Esophagus (tissue), 2 donors: ENCODE results near the gene IFT172. TPM values are rescaled to one million over a fixed set of nuclear protein-coding genes. Genes with fewer than 3 reads are reported as not detected.

Source experiments
- polyA plus RNA-seq, 2 donors: library from polyadenylated mRNA; stranded (reverse); fragments of 200-250 nt; gene quantifications; one replicate each; pipeline ENCODE4 v1.2.3, GENCODE V29; 2013
- donor health status: healthy with polysubstance abuse.
- donor health status: Bipolar disorder and iron deficiency.

IFT172 gene
- polyA plus RNA-seq, 2 donors = 12.8 to 27.5 TPM

Other genes with a start within 250 kb of the IFT172 start
- gene SLC30A3, start 226.7 kb downstream of the IFT172 start, polyA plus RNA-seq = under 1 TPM; 0.08 to 0.09 TPM
- under 1 TPM; 0.05 to 0.14 TPM for gene DNAJC5G, start 214.3 kb downstream of the IFT172 start, polyA plus RNA-seq
- under 1 TPM; 0.05 to 0.18 TPM for gene TRIM54, start 207.3 kb downstream of the IFT172 start, polyA plus RNA-seq
- gene UCN, start 181.3 kb downstream of the IFT172 start, polyA plus RNA-seq = 1 to 10 TPM in 1 of 2 donors, under 1 TPM in 1; 0.41 to 1.1 TPM
- 10 to 100 TPM; 44.9 to 71.2 TPM for gene MPV17, start 166.6 kb downstream of the IFT172 start, polyA plus RNA-seq
- gene GTF3C2, start 133.0 kb downstream of the IFT172 start, polyA plus RNA-seq = 10 to 100 TPM; 41.5 to 43.8 TPM
- gene EIF2B4, start 119.4 kb downstream of the IFT172 start, polyA plus RNA-seq = 10 to 100 TPM; 44.1 to 55.5 TPM
- 10 to 100 TPM; 36.9 to 61.7 TPM for gene SNX17, start 119.1 kb downstream of the IFT172 start, polyA plus RNA-seq
- gene ZNF513, start 109.0 kb downstream of the IFT172 start, polyA plus RNA-seq = 10 to 100 TPM; 20.0 to 34.5 TPM
- 10 to 100 TPM; 40.3 to 65.0 TPM for gene PPM1G, start 80.2 kb downstream of the IFT172 start, polyA plus RNA-seq
- 10 to 100 TPM; 51.9 to 95.7 TPM for gene NRBP1, start 61.1 kb downstream of the IFT172 start, polyA plus RNA-seq
- gene KRTCAP3, start 47.4 kb downstream of the IFT172 start, polyA plus RNA-seq = 10 to 100 TPM; 21.0 to 30.3 TPM
- gene FNDC4, start 5.5 kb upstream of the IFT172 start, polyA plus RNA-seq = 10 to 100 TPM; 22.2 to 34.0 TPM
- 1 to 10 TPM; 2.1 to 4.0 TPM for gene GCKR, start 7.1 kb upstream of the IFT172 start, polyA plus RNA-seq
- 1 to 10 TPM; 5.6 to 6.6 TPM for gene ZNF512, start 93.3 kb upstream of the IFT172 start, polyA plus RNA-seq
- gene CCDC121, start 139.3 kb upstream of the IFT172 start, polyA plus RNA-seq = 1 to 10 TPM; 1.0 to 1.2 TPM
- 10 to 100 TPM; 15.0 to 25.0 TPM for gene GPN1, start 139.3 kb upstream of the IFT172 start, polyA plus RNA-seq
- 10 to 100 TPM; 16.6 to 22.8 TPM for gene SUPT7L, start 173.9 kb upstream of the IFT172 start, polyA plus RNA-seq
- gene SLC4A1AP, start 174.1 kb upstream of the IFT172 start, polyA plus RNA-seq = 10 to 100 TPM in 1 of 2 donors, 1 to 10 TPM in 1; 10.0 to 15.1 TPM